Measurements from ENCODE around the gene NRG2. TPM values are rescaled to one million over a fixed set of nuclear protein-coding genes. Genes with fewer than 3 reads are reported as not detected.

Gene NRG2
- total and polyA plus RNA-seq, 2 of the 8 experiments (the other 6 are each of a cell fraction or from before 2014, with no cell fraction given): 0.27 to 0.54 TPM

DNA sequence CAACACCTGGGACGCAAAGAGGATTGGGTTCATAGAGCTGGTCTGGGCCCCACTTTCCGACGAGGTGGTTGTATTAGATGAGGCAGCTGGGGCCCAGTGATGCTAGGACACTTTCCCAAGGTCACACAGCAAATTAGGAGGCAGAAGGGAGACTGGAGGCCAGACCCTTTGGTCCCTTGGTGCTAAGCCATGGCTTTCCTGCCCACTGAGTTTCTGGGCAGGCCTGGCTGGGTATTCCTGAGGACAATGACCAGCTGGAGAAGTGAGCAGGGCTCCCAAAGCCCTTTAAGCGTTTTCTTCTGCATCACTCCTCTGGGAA is 181.3 kb downstream of the NRG2 start:
- no peak overlapping the region for H2BK5ac ChIP-seq (ENCODE audit: low read depth, low read length)
- peaks cover 0 to 4% (median 0%) of the 10 kb centered on the region in 4 experiments; a peak in 2 of 7 replicates for H3K27me3 ChIP-seq (replicated peaks in 1 of 4; ENCODE audit: control insufficient read depth in 3 of 4, extremely low read depth in 1 of 4, insufficient read depth in 3 of 4, low read length in 3 of 4)
- H3K4me2 ChIP-seq (ENCODE audit: insufficient read depth in 1 of 2, low read depth in 2 of 2, low read length in 2 of 2): no peak overlapping the region
- no peak overlapping the region for H2BK12ac ChIP-seq (ENCODE audit: low read depth, low read length)
- H3K79me2 ChIP-seq (ENCODE audit: control insufficient read depth in 1 of 2, insufficient read depth in 2 of 2, low read length in 2 of 2): no peaks in the 10 kb centered on the region
- no peaks in the 10 kb centered on the region for H3K79me1 ChIP-seq (ENCODE audit: low read depth, low read length)
- H3K36me3 ChIP-seq (ENCODE audit: control insufficient read depth in 2 of 4, insufficient read depth in 4 of 4, low read length in 3 of 4): no peaks in the 10 kb centered on the region
- CTCF ChIA-PET (ENCODE audit: partially characterized antibody): interaction anchor here (0.8 to 13.2 kb wide), 22 partner anchors 8 to 230 kb away, joined by 3 to 173 read pairs (median 14); no protein-coding TSS in a partner anchor
- H3K18ac ChIP-seq (ENCODE audit: extremely low read depth, low read length): no peak overlapping the region
- no peak overlapping the region for H3K4me3 ChIP-seq (ENCODE audit: extremely low read depth in 1 of 4, insufficient read depth in 2 of 4, low read depth in 3 of 4, low read length in 4 of 4)
- WGBS, 2 experiments (ENCODE audit: extremely low coverage in 1 of 2, insufficient coverage in 1 of 2, insufficient read length in 1 of 2, insufficient replicate concordance in 2 of 2, low coverage in 1 of 2, low lambda C conversion rate in 2 of 2, missing lambda C conversion rate in 1 of 2): 89% methylated on average over 4 of the region's 4 CpGs; no CpG with 5 or more reads in 1 of the 2 experiments
- H4K8ac ChIP-seq (ENCODE audit: extremely low read depth, insufficient read depth, low read length): peak overlapping the region; percentile 8; the same call in 1 of the 2 replicates
- H3K23ac ChIP-seq (ENCODE audit: insufficient read length): no peak overlapping the region
- H3K9me3 ChIP-seq (ENCODE audit: insufficient read depth in 2 of 2, low read depth in 1 of 2, low read length in 1 of 2): no peaks in the 10 kb centered on the region
- no peak for TF ChIP-seq CHD1 (IDR thresholded peaks at IDR 0.05; ENCODE audit: low read depth, low read length)
- no peak for TF ChIP-seq RBBP5 (IDR thresholded peaks at IDR 0.05; ENCODE audit: borderline replicate concordance, low read depth, low read length)
- TF ChIP-seq, protein P1, sequence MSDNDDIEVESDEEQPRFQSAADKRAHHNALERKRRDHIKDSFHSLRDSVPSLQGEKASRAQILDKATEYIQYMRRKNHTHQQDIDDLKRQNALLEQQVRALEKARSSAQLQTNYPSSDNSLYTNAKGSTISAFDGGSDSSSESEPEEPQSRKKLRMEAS (IDR thresholded peaks at IDR 0.05): no peak
- no peak for TF ChIP-seq GABPA (IDR thresholded peaks at IDR 0.05; ENCODE audit: borderline replicate concordance, insufficient read depth, low read length)
- no peak for TF ChIP-seq GTF2F1 (IDR thresholded peaks at IDR 0.05; ENCODE audit: borderline replicate concordance, low read depth, low read length)
- TF ChIP-seq, protein P2, sequence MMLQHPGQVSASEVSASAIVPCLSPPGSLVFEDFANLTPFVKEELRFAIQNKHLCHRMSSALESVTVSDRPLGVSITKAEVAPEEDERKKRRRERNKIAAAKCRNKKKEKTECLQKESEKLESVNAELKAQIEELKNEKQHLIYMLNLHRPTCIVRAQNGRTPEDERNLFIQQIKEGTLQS (IDR thresholded peaks at IDR 0.05; ENCODE audit: insufficient read depth, low read depth, low read length): no peak
- TF ChIP-seq SP2 (IDR thresholded peaks at IDR 0.05; ENCODE audit: low read length): no peak
- TF ChIP-seq CHD2 (IDR thresholded peaks at IDR 0.05; ENCODE audit: low read length): no peak
- no peak for TF ChIP-seq CBX5 (IDR thresholded peaks at IDR 0.05; ENCODE audit: low read depth, low read length)
- no peak for TF ChIP-seq BRCA1 (IDR thresholded peaks at IDR 0.05; ENCODE audit: low read depth, low read length)
- TF ChIP-seq BACH1 (IDR thresholded peaks at IDR 0.05; ENCODE audit: low read length): no peak
- TF ChIP-seq SP1 (IDR thresholded peaks at IDR 0.05; ENCODE audit: low read depth, low read length): no peak
- no peak for TF ChIP-seq KDM5A (IDR thresholded peaks at IDR 0.05; ENCODE audit: low read length)
- no peak overlapping the region for H3K4ac ChIP-seq (replicated peaks; ENCODE audit: insufficient read length, low read depth, low read length)
- DNase-seq (ENCODE audit: low read depth in 1 of 2, low spot score in 2 of 2): no peak
- no peak overlapping the region for H2BK15ac ChIP-seq (ENCODE audit: low read length)
- no peak overlapping the region for H3K27ac ChIP-seq (ENCODE audit: low read depth, low read length)
- H2BK120ac ChIP-seq (replicated peaks; ENCODE audit: low read depth, low read length): no peak overlapping the region
- H3K9ac ChIP-seq (replicated peaks in 1 of 4; ENCODE audit: extremely low read depth in 1 of 4, low read depth in 3 of 4, low read length in 3 of 4): no peak overlapping the region
- H3K4me1 ChIP-seq (replicated peaks in 1 of 4; ENCODE audit: control insufficient read depth in 3 of 4, insufficient read depth in 4 of 4, low read length in 3 of 4): no peaks in the 10 kb centered on the region
- H3K23me2 ChIP-seq (ENCODE audit: low read depth, low read length): no peaks in the 10 kb centered on the region
- no peak overlapping the region for H2AK5ac ChIP-seq (ENCODE audit: low read depth, low read length)
- no peak overlapping the region for H2AFZ ChIP-seq (ENCODE audit: low read length)
- H4K5ac ChIP-seq (ENCODE audit: insufficient read length, low read depth, low read length): no peak overlapping the region
- no peak overlapping the region for H2BK20ac ChIP-seq (ENCODE audit: low read length)
- H4K91ac ChIP-seq (replicated peaks; ENCODE audit: insufficient read length, low read length): no peak overlapping the region
- no peaks in the 10 kb centered on the region for H4K20me1 ChIP-seq (replicated peaks in 1 of 2; ENCODE audit: control insufficient read depth in 1 of 2, insufficient read depth in 2 of 2, low read length in 2 of 2)
- no peak overlapping the region for H3K14ac ChIP-seq (ENCODE audit: insufficient read length)
- FAIRE-seq: no peak
- POLR2A ChIA-PET (ENCODE audit: partially characterized antibody): interaction anchor here (1.0 to 1.6 kb wide), 3 partner anchors 9 to 86 kb away, joined by 3 to 4 read pairs (median 4); no protein-coding TSS in a partner anchor
- no peak overlapping the region for H3K56ac ChIP-seq (replicated peaks; ENCODE audit: insufficient read length, low read depth, low read length)

Measured in H1 (cell line).